ENCODE results near the gene RIGI.

DNA sequence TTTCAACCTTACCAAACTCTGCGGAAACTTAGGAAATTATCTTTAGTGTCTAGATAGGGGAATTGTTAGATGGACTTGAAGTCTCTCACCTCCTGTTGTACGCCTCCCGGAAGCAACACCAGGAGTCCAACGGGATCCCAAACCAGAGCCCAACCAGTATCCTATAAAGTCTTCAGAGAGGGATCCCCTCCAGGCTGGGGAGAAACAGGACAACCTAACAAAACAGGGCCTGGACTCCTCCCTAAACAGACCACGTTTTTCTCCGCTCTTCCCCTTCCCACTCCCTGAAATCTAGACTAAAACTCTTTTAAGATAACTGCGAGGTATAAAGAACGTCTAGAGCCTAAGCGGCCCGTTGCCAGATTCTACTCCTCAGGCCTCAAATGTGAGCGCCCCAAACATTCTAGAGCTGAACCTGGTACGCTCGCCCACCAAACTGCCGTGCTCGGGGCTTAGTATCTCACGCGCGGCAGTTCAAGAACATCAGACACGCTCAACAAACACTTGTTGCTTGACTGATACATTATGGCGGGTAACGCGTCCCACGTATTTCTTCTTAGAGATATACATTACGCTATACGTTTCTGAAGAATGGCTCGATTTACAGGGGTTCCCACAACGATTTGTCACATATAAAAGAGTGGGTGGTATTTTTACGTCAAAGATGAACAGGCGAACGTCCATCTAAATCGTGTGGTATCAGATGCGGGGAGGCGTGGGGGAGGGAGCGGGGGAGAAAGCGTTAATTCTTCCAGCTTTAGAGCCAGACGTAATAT lies 25.5 kb upstream of the RIGI start:
- TF ChIP-seq, protein P1, sequence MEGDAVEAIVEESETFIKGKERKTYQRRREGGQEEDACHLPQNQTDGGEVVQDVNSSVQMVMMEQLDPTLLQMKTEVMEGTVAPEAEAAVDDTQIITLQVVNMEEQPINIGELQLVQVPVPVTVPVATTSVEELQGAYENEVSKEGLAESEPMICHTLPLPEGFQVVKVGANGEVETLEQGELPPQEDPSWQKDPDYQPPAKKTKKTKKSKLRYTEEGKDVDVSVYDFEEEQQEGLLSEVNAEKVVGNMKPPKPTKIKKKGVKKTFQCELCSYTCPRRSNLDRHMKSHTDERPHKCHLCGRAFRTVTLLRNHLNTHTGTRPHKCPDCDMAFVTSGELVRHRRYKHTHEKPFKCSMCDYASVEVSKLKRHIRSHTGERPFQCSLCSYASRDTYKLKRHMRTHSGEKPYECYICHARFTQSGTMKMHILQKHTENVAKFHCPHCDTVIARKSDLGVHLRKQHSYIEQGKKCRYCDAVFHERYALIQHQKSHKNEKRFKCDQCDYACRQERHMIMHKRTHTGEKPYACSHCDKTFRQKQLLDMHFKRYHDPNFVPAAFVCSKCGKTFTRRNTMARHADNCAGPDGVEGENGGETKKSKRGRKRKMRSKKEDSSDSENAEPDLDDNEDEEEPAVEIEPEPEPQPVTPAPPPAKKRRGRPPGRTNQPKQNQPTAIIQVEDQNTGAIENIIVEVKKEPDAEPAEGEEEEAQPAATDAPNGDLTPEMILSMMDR (conservative IDR thresholded peaks at IDR 0.05; ENCODE audit: low read length) = no peak
- no peak for TF ChIP-seq EZH2phosphoT487 (IDR thresholded peaks at IDR 0.05; ENCODE audit: borderline replicate concordance)

Data from Loucy (cell line).